ENCODE results near the gene KIAA0586. TPM values are rescaled to one million over a fixed set of nuclear protein-coding genes. Genes with fewer than 3 reads are reported as not detected.

The KIAA0586 gene
- total and polyA plus RNA-seq, 2 of the 4 experiments (the other 2 are of a cell fraction) = 9.4 to 36.7 TPM

- H2BK20ac ChIP-seq (ENCODE audit: low read depth, low read length) = no peak overlapping the region
- H3K56ac ChIP-seq (ENCODE audit: extremely low read depth, insufficient read depth, low read length) = no peak overlapping the region
- H3K4me3 ChIP-seq (ENCODE audit: insufficient read depth, low read depth, low read length) = no peak overlapping the region
- H4K5ac ChIP-seq (ENCODE audit: low read depth, low read length) = no peak overlapping the region
- H3K36me3 ChIP-seq (ENCODE audit: control insufficient read depth, insufficient read depth, low read length) = peaks cover 10% of the 10 kb centered on the region
- H3K4me1 ChIP-seq (ENCODE audit: control insufficient read depth, insufficient read depth, low read length) = 0 out of 2 replicates have a peak, but pooled peaks cover 2% of the 10 kb centered on the region
- H3K9me3 ChIP-seq (ENCODE audit: control insufficient read depth, insufficient read depth, low read length) = no peaks in the 10 kb centered on the region
- H3K27ac ChIP-seq (ENCODE audit: insufficient read depth, low read length) = no peak overlapping the region
- dilution Hi-C loops (cut with HindIII; ENCODE audit: low sequenced_read_pairs, unreplicated experiment) (no loop called here), in situ Hi-C loops (cut with MboI; ENCODE audit: low sequenced_read_pairs) (no loop called here), intact Hi-C loops (cut with micrococcal nuclease) (no loop called here)
- H3K14ac ChIP-seq (replicated peaks; ENCODE audit: low read depth, low read length) = no peak overlapping the region
- POLR2A ChIA-PET (ENCODE audit: unreplicated experiment) = no interaction called here
- no peaks in the 10 kb centered on the region for H3K79me1 ChIP-seq (ENCODE audit: low read depth in 1 of 2, low read length in 2 of 2)
- H2AFZ ChIP-seq (replicated peaks; ENCODE audit: low read length, poor library complexity) = no peak overlapping the region
- H3K4me2 ChIP-seq (ENCODE audit: low read depth, low read length) = no peak overlapping the region
- peaks cover 4% of the 10 kb centered on the region for H3K9me1 ChIP-seq (ENCODE audit: insufficient read depth, low read length)
- H3K27me3 ChIP-seq (ENCODE audit: control insufficient read depth, insufficient read depth, low read length) = no peaks in the 10 kb centered on the region
- H2BK15ac ChIP-seq (ENCODE audit: low read depth, low read length) = no peak overlapping the region
- no peak overlapping the region for H3K9ac ChIP-seq (ENCODE audit: low read depth, low read length)
- H3K23ac ChIP-seq (ENCODE audit: low read depth, low read length) = no peak overlapping the region
- H4K20me1 ChIP-seq (ENCODE audit: insufficient read depth, low read length) = no peaks in the 10 kb centered on the region
- TF ChIP-seq CHD1 (IDR thresholded peaks at IDR 0.05; ENCODE audit: low read depth, low read length) (no peak), CEBPB (IDR thresholded peaks at IDR 0.05; ENCODE audit: low read depth, low read length) (peak; percentile 34; the same call in 1 of the 2 replicates), NFE2L2 (IDR thresholded peaks at IDR 0.05; ENCODE audit: low read depth, low read length) (no peak), BHLHE40 (IDR thresholded peaks at IDR 0.05; ENCODE audit: low read depth, low read length) (peak; percentile 53; the same call in 1 of the 2 replicates)
- TF ChIP-seq, protein P1, sequence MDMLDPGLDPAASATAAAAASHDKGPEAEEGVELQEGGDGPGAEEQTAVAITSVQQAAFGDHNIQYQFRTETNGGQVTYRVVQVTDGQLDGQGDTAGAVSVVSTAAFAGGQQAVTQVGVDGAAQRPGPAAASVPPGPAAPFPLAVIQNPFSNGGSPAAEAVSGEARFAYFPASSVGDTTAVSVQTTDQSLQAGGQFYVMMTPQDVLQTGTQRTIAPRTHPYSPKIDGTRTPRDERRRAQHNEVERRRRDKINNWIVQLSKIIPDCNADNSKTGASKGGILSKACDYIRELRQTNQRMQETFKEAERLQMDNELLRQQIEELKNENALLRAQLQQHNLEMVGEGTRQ (IDR thresholded peaks at IDR 0.05; ENCODE audit: low read depth, low read length) = peak; percentile 92
- H2BK5ac ChIP-seq (ENCODE audit: low read depth, low read length, poor library complexity, severe bottlenecking) = no peak overlapping the region
- CTCF ChIA-PET = interaction anchor here (0.6 kb wide), 1 partner anchor 35 kb away, joined by 3 read pairs; no protein-coding TSS in a partner anchor
- H3K4ac ChIP-seq (ENCODE audit: low read depth, low read length) = no peak overlapping the region
- H2BK120ac ChIP-seq (ENCODE audit: low read depth, low read length) = no peak overlapping the region
- no peak overlapping the region for H4K91ac ChIP-seq (ENCODE audit: insufficient read depth, low read depth, low read length)
- DNase-seq (peak; percentile 70), ATAC-seq (ENCODE audit: low read depth) (peak; percentile 87)
- H2AK5ac ChIP-seq (ENCODE audit: low read depth, low read length) = no peak overlapping the region
- H2AK9ac ChIP-seq (replicated peaks; ENCODE audit: low read depth, low read length, poor library complexity) = no peak overlapping the region
- no peak overlapping the region for H4K8ac ChIP-seq (ENCODE audit: low read depth in 2 of 2, low read length in 2 of 2)
- BruUV-seq (replicated peaks) = no TSS peak
- no peak overlapping the region for H3K18ac ChIP-seq (ENCODE audit: low read depth, low read length)
- WGBS, 2 experiments (ENCODE audit: extremely low coverage in 2 of 2, insufficient read length in 1 of 2) = no CpG with 5 or more reads among the region's 2 CpGs
Measured at GRCh38 chr14:58465421-58465820, 37.9 kb downstream of the KIAA0586 start.

Data from IMR-90 (cell line).